HG02981 (cell line): ENCODE measurements around the gene PLA2G4A.
A peak's percentile ranks its signal among the peaks of the same experiment; 100 is the strongest.

Experiments
- ATAC-seq: cut with Tn5 transposase; IDR thresholded peaks from one replicate; pipeline ENCODE4 v1.9.1; 2021; ENCODE audit warnings: mild to moderate bottlenecking, moderate library complexity; ENCODE audit not compliant: unreplicated experiment

PLA2G4A gene

GRCh38 chr1:186869526-186870228 is 40.9 kb downstream of the PLA2G4A start:
- no peak for ATAC-seq

- no peak for ATAC-seq
Observed at GRCh38 chr1:186871784-186872183, 43.0 kb downstream of the PLA2G4A start.

- ATAC-seq, result no peak
Observed at GRCh38 chr1:186872291-186872690, 43.5 kb downstream of the PLA2G4A start.

GRCh38 chr1:186873687-186874086 is 44.9 kb downstream of the PLA2G4A start:
- ATAC-seq, result no peak

GRCh38 chr1:186875896-186876835 is 47.4 kb downstream of the PLA2G4A start:
- ATAC-seq, result no peak

- no peak for ATAC-seq
Observed at GRCh38 chr1:186878356-186878755, 49.6 kb downstream of the PLA2G4A start.

- ATAC-seq, result no peak
Observed at GRCh38 chr1:186880982-186881381, 52.2 kb downstream of the PLA2G4A start.

GRCh38 chr1:186882372-186883134 is 53.8 kb downstream of the PLA2G4A start:
- no peak for ATAC-seq

GRCh38 chr1:186884251-186884650 is 55.5 kb downstream of the PLA2G4A start:
- ATAC-seq, result no peak

- no peak for ATAC-seq
Observed at GRCh38 chr1:186887203-186887602, 58.5 kb downstream of the PLA2G4A start.

- ATAC-seq, result no peak
Observed at GRCh38 chr1:186888367-186888766, 59.6 kb downstream of the PLA2G4A start.

- ATAC-seq, result no peak
Observed at GRCh38 chr1:186892936-186893335, 64.2 kb downstream of the PLA2G4A start.

- no peak for ATAC-seq
Observed at GRCh38 chr1:186894415-186894814, 65.7 kb downstream of the PLA2G4A start.

- ATAC-seq, result no peak
Observed at GRCh38 chr1:186896211-186896610, 67.5 kb downstream of the PLA2G4A start.

- ATAC-seq, result no peak
Observed at GRCh38 chr1:186897008-186897407, 68.3 kb downstream of the PLA2G4A start.

- ATAC-seq, result peak; percentile 92
Observed at GRCh38 chr1:186899577-186899976, 70.8 kb downstream of the PLA2G4A start.

- ATAC-seq, result no peak
Observed at GRCh38 chr1:186899977-186900376, 71.2 kb downstream of the PLA2G4A start.

GRCh38 chr1:186900539-186901237 is 71.9 kb downstream of the PLA2G4A start:
- ATAC-seq, result no peak

- ATAC-seq, result no peak
Observed at GRCh38 chr1:186901631-186902030, 72.9 kb downstream of the PLA2G4A start.

GRCh38 chr1:186903374-186904136 is 74.8 kb downstream of the PLA2G4A start:
- ATAC-seq, result no peak
